H9 (cell line): Measurements from ENCODE around the gene MCRIP1. TPM values are rescaled to one million over a fixed set of nuclear protein-coding genes. Genes with fewer than 3 reads are reported as not detected.

Experiments used
- DNase-seq: peaks from one replicate; pipeline ENCODE4 v3.0.0-alpha.2; 2017
- H2AFZ ChIP-seq: one replicate; pipeline ENCODE4 v1.6.1; 2013; ENCODE audit warnings: mild to moderate bottlenecking, low read length, control low read depth, moderate library complexity
- H2AK5ac ChIP-seq: 2 replicates; pipeline ENCODE4 v1.6.1; 2013; ENCODE audit warnings: low read length, control low read depth, mixed read lengths; ENCODE audit not compliant: insufficient read length
- H2BK120ac ChIP-seq: one replicate; pipeline ENCODE4 v1.6.1; 2013; ENCODE audit warnings: low read depth, mild to moderate bottlenecking, low read length, control low read depth, inconsistent platforms; ENCODE audit not compliant: poor library complexity, severe bottlenecking
- H2BK12ac ChIP-seq: 2 replicates; pipeline ENCODE4 v1.6.1; 2013; ENCODE audit warnings: low read length, control low read depth, mixed read lengths, low read depth; ENCODE audit not compliant: insufficient read length
- H2BK15ac ChIP-seq: 2 replicates; pipeline ENCODE4 v1.6.1; 2013; ENCODE audit warnings: low read depth, low read length, control low read depth
- H2BK20ac ChIP-seq: one replicate; pipeline ENCODE4 v1.6.1; 2013; ENCODE audit warnings: low read depth, mild to moderate bottlenecking, low read length, control low read depth, inconsistent platforms; ENCODE audit not compliant: poor library complexity, severe bottlenecking
- H2BK5ac ChIP-seq: 2 replicates; pipeline ENCODE4 v1.6.1; 2013; ENCODE audit warnings: low read length, control low read depth, mixed read lengths; ENCODE audit not compliant: insufficient read length
- H3K14ac ChIP-seq: 2 replicates; pipeline ENCODE4 v1.6.1; 2013; ENCODE audit warnings: low read length, control low read depth; ENCODE audit not compliant: insufficient read depth
- H3K18ac ChIP-seq: 2 replicates; pipeline ENCODE4 v1.6.1; 2013; ENCODE audit warnings: low read depth, mild to moderate bottlenecking, mixed read lengths, low read length, control low read depth; ENCODE audit not compliant: insufficient read length
- H3K23ac ChIP-seq: 2 replicates; pipeline ENCODE4 v1.6.1; 2013; ENCODE audit warnings: low read length, control low read depth, mixed read lengths, low read depth; ENCODE audit not compliant: insufficient read length
- H3K23me2 ChIP-seq: 2 replicates; pipeline ENCODE4 v1.6.1; 2013; ENCODE audit warnings: low read depth, mild to moderate bottlenecking, mixed read lengths, low read length, control low read depth; ENCODE audit not compliant: insufficient read length, poor library complexity, severe bottlenecking
- H3K27ac ChIP-seq: 2 replicates; pipeline ENCODE4 v1.5.1; 2013; ENCODE audit warnings: low read length, control low read depth, mixed read lengths, low read depth; ENCODE audit not compliant: insufficient read length
- H3K27me3 ChIP-seq: 2 replicates; pipeline ENCODE4 v1.6.1; 2013; ENCODE audit warnings: low read length, control low read depth, inconsistent platforms; ENCODE audit not compliant: insufficient read depth
- H3K4ac ChIP-seq: 2 replicates; pipeline ENCODE4 v1.6.1; 2013; ENCODE audit warnings: low read depth, mild to moderate bottlenecking, control low read depth, inconsistent platforms, low read length, moderate library complexity
- H3K4me1 ChIP-seq: 2 replicates; pipeline ENCODE4 v1.6.1; 2013; ENCODE audit warnings: low read length, control low read depth, inconsistent platforms; ENCODE audit not compliant: insufficient read depth
- H3K4me2 ChIP-seq: 2 replicates; pipeline ENCODE4 v1.6.1; 2013; ENCODE audit warnings: low read length, control low read depth, mixed read lengths; ENCODE audit not compliant: insufficient read length, insufficient read depth
- H3K56ac ChIP-seq: 2 replicates; pipeline ENCODE4 v1.6.1; 2013; ENCODE audit warnings: low read depth, mild to moderate bottlenecking, mixed read lengths, low read length, control low read depth; ENCODE audit not compliant: insufficient read length
- H3K79me1 ChIP-seq: 2 replicates; pipeline ENCODE4 v1.6.1; 2013; ENCODE audit warnings: low read depth, mild to moderate bottlenecking, moderate library complexity, low read length, control low read depth, inconsistent platforms; ENCODE audit not compliant: insufficient read depth, poor library complexity, severe bottlenecking
- H3K79me2 ChIP-seq: 2 replicates; pipeline ENCODE4 v1.6.1; 2013; ENCODE audit warnings: low read length, control low read depth, inconsistent platforms; ENCODE audit not compliant: insufficient read depth
- H3K9ac ChIP-seq: 2 replicates; pipeline ENCODE4 v1.6.1; 2013; ENCODE audit warnings: low read length, control low read depth, mixed read lengths; ENCODE audit not compliant: insufficient read length; ENCODE audit errors: extremely low read depth
- H3K9me3 ChIP-seq: one replicate; pipeline ENCODE4 v1.6.1; 2013; ENCODE audit warnings: low read depth, low read length, inconsistent platforms; ENCODE audit not compliant: control insufficient read depth
- H3T11ph ChIP-seq: one replicate; pipeline ENCODE4 v1.6.1; 2013; ENCODE audit warnings: mild to moderate bottlenecking, low read length, control low read depth, inconsistent platforms
- H4K20me1 ChIP-seq: one replicate; pipeline ENCODE4 v1.6.1; 2013; ENCODE audit not compliant: control insufficient read depth, insufficient read length, insufficient read depth
- H4K5ac ChIP-seq: 2 replicates; pipeline ENCODE4 v1.6.1; 2013; ENCODE audit warnings: low read depth, mild to moderate bottlenecking, mixed read lengths, low read length, control low read depth; ENCODE audit not compliant: insufficient read length
- H4K8ac ChIP-seq: replicated peaks from 2 replicates; pipeline ENCODE4 v1.6.1; 2013; ENCODE audit warnings: low read length, control low read depth, mixed read lengths, low read depth; ENCODE audit not compliant: insufficient read length
- H4K91ac ChIP-seq: 2 replicates; pipeline ENCODE4 v1.6.1; 2013; ENCODE audit warnings: low read depth, mild to moderate bottlenecking, moderate library complexity, mixed read lengths, low read length, control low read depth; ENCODE audit not compliant: insufficient read length
- H3K27ac Mint-ChIP-seq, 3 experiments: 2 replicates in 2 of 3; 3 replicates in 1 of 3; pipeline ENCODE4 v1.8.0; 2020 to 2021; ENCODE audit warnings: mixed read lengths in 3 of 3, mild to moderate bottlenecking in 1 of 3, moderate library complexity in 1 of 3
- H3K27me3 Mint-ChIP-seq: 2 replicates; pipeline ENCODE4 v1.8.0; 2021; ENCODE audit warnings: low read depth, mild to moderate bottlenecking, moderate library complexity, mixed read lengths
- H3K36me3 Mint-ChIP-seq, 3 experiments: 2 replicates in 2 of 3; 3 replicates in 1 of 3; pipeline ENCODE4 v1.8.0; 2020 to 2021; ENCODE audit warnings: low read depth in 3 of 3, mixed read lengths in 3 of 3; ENCODE audit not compliant: insufficient read depth in 1 of 3
- H3K4me1 Mint-ChIP-seq, 2 experiments: 2 replicates each; pipeline ENCODE4 v1.8.0; 2020; ENCODE audit warnings: mixed read lengths in 2 of 2
- H3K4me3 Mint-ChIP-seq, 2 experiments: 2 replicates in 1 of 2; 3 replicates in 1 of 2; pipeline ENCODE4 v1.8.0; 2020 to 2021; ENCODE audit warnings: mild to moderate bottlenecking in 2 of 2, mixed read lengths in 2 of 2, moderate library complexity in 1 of 2
- H3K9me3 Mint-ChIP-seq, 2 experiments: 2 replicates in 1 of 2; 3 replicates in 1 of 2; pipeline ENCODE4 v1.8.0; 2020; ENCODE audit warnings: mild to moderate bottlenecking in 2 of 2, mixed read lengths in 2 of 2, moderate library complexity in 1 of 2
- CTCF ChIP-seq: fragments of 200-600 bp; sonication (generic); conservative IDR thresholded peaks from 3 replicates; pipeline ENCODE4 v1.8.0; 2021; ENCODE audit warnings: antibody characterized with exemption, mild to moderate bottlenecking
- WGBS: extraction: QIAGEN DNeasy Blood & Tissue Kit; methylation state at CpG from one replicate; pipeline ENCODE4 v1.1.7; 2013; ENCODE audit warnings: missing lambda C conversion rate, low lambda C conversion rate, mixed read lengths; ENCODE audit not compliant: insufficient read length; ENCODE audit errors: extremely low coverage; 5-methylcytosine and 5-hydroxymethylcytosine counted together
- total RNA-seq: library from RNA; stranded (reverse); gene quantifications from 2 replicates; pipeline ENCODE4 v1.2.1, GENCODE V29; 2021

Gene MCRIP1
- total RNA-seq, 1 experiment from 2014 or later, result 118 TPM

- Histone ChIP-seq H4K20me1 (no peaks in the 10 kb centered on the region), H2BK120ac (no peak overlapping the region), H3K4me1 (peaks cover 3% of the 10 kb centered on the region; the same call in 1 of the 2 replicates), H4K91ac (no peak overlapping the region), H3K4me2 (no peak overlapping the region), H2BK12ac (no peak overlapping the region), H4K8ac (no peak overlapping the region), H2AFZ (no peak overlapping the region), H3K27me3 (no peaks in the 10 kb centered on the region), H2BK5ac (no peak overlapping the region), H3K56ac (no peak overlapping the region), H2AK5ac (no peak overlapping the region), H3T11ph (no peak overlapping the region), H3K9ac (no peak overlapping the region), H3K18ac (no peak overlapping the region), H3K23ac (no peak overlapping the region), H3K27ac (no peak overlapping the region), H2BK20ac (no peak overlapping the region), H3K23me2 (peaks cover 9% of the 10 kb centered on the region), H3K14ac (peak overlapping the region; percentile 61; the same call in 1 of the 2 replicates), H4K5ac (no peak overlapping the region), H3K79me1 (peaks cover 10% of the 10 kb centered on the region), H3K4ac (no peak overlapping the region), H2BK15ac (no peak overlapping the region), H3K9me3 (no peaks in the 10 kb centered on the region), H3K79me2 (peaks cover 6% of the 10 kb centered on the region; the same call in 1 of the 2 replicates)
- H3K4me3 Mint-ChIP-seq, result peak overlapping the region in 1 of 2 experiments; percentile 44; a peak in 1 of 5 replicates
- peak overlapping the region; percentile 29 to 91 (median 34); a peak in 5 of 7 replicates for H3K27ac Mint-ChIP-seq
- no peak for TF ChIP-seq CTCF
- H3K27me3 Mint-ChIP-seq, result no peaks in the 10 kb centered on the region; the same call in 1 of the 2 replicates
- no peaks in the 10 kb centered on the region for H3K9me3 Mint-ChIP-seq
- DNase-seq, result no peak
- peaks cover 0 to 1% (median 1%) of the 10 kb centered on the region in 3 experiments; a peak in 5 of 7 replicates for H3K36me3 Mint-ChIP-seq
- H3K4me1 Mint-ChIP-seq, result peaks cover 22 to 23% of the 10 kb centered on the region in 2 experiments
- no CpG with 5 or more reads among the region's 7 CpGs for WGBS
Measured at GRCh38 chr17:81828656-81829055, 4.4 kb downstream of the MCRIP1 start.
